GM23248 (cell line): ENCODE data around the gene CYP2A6.

Experiments
- EZH2 ChIP-seq: fragments of 200-600 bp; sonication (generic); IDR thresholded peaks from 2 replicates; pipeline ENCODE4 v1.6.1; 2018; ENCODE audit warnings: antibody characterized with exemption, mild to moderate bottlenecking; ENCODE audit not compliant: insufficient read depth, poor library complexity, severe bottlenecking
- EZH2phosphoT487 ChIP-seq: fragments of 200-600 bp; sonication (generic); IDR thresholded peaks from 2 replicates; pipeline ENCODE4 v1.6.1; 2018; ENCODE audit warnings: antibody characterized with exemption, moderate library complexity, mild to moderate bottlenecking, low read depth; ENCODE audit not compliant: insufficient read depth

- no peak for TF ChIP-seq EZH2
- TF ChIP-seq EZH2phosphoT487: no peak
Observed at GRCh38 chr19:40836754-40837429, 13.4 kb downstream of the CYP2A6 start.
